ENCODE data around the gene BST2.

DNA sequence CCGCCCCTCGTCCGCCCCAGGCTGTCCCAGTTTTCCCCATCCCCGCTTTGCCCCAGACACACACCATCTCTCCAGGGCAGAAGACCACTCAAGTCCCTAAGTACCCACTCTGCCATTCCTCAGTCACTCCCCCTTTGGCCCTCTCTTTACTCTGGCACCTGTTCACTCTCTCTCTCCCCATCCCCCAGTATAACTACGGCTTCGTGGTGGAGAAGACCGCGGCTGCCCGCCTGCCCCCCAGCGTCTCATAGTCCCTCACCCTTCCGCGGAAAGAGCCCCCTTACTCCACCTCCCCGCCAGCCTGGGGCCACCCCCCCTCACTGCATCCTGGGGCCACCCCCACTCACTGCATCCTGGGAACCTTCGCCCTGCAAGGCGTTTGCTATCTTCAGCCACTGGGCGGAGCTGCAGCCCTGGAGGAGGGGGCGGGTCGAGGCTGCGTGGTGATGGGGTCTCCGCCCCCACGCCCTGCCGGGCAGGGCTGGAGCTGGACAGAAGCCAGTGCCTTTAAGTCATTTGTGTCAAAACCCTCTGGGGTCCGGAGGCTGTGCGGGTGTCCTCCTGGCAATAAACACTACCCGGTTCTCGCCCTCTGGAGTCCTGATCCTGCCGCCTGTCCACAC, 19.4 kb upstream of the BST2 start:
- no peak for TF ChIP-seq IRF2 (CRISPR knock-in tag; IDR thresholded peaks at IDR 0.05; ENCODE audit: borderline replicate concordance, low read depth)
- TF ChIP-seq, protein P1, sequence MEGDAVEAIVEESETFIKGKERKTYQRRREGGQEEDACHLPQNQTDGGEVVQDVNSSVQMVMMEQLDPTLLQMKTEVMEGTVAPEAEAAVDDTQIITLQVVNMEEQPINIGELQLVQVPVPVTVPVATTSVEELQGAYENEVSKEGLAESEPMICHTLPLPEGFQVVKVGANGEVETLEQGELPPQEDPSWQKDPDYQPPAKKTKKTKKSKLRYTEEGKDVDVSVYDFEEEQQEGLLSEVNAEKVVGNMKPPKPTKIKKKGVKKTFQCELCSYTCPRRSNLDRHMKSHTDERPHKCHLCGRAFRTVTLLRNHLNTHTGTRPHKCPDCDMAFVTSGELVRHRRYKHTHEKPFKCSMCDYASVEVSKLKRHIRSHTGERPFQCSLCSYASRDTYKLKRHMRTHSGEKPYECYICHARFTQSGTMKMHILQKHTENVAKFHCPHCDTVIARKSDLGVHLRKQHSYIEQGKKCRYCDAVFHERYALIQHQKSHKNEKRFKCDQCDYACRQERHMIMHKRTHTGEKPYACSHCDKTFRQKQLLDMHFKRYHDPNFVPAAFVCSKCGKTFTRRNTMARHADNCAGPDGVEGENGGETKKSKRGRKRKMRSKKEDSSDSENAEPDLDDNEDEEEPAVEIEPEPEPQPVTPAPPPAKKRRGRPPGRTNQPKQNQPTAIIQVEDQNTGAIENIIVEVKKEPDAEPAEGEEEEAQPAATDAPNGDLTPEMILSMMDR (IDR thresholded peaks at IDR 0.05): peak; percentile 51
- TF ChIP-seq SP1 (CRISPR knock-in tag; conservative IDR thresholded peaks at IDR 0.05): peak; percentile 85
- no peak for TF ChIP-seq NFE2L1 (CRISPR knock-in tag; IDR thresholded peaks at IDR 0.05)
- TF ChIP-seq, protein P2, sequence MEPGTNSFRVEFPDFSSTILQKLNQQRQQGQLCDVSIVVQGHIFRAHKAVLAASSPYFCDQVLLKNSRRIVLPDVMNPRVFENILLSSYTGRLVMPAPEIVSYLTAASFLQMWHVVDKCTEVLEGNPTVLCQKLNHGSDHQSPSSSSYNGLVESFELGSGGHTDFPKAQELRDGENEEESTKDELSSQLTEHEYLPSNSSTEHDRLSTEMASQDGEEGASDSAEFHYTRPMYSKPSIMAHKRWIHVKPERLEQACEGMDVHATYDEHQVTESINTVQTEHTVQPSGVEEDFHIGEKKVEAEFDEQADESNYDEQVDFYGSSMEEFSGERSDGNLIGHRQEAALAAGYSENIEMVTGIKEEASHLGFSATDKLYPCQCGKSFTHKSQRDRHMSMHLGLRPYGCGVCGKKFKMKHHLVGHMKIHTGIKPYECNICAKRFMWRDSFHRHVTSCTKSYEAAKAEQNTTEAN (CRISPR knock-in tag; IDR thresholded peaks at IDR 0.05): no peak
- TF ChIP-seq FOXK1 (CRISPR knock-in tag; IDR thresholded peaks at IDR 0.05): peak; percentile 19; the same call in 1 of the 2 replicates
- TF ChIP-seq, protein P3, sequence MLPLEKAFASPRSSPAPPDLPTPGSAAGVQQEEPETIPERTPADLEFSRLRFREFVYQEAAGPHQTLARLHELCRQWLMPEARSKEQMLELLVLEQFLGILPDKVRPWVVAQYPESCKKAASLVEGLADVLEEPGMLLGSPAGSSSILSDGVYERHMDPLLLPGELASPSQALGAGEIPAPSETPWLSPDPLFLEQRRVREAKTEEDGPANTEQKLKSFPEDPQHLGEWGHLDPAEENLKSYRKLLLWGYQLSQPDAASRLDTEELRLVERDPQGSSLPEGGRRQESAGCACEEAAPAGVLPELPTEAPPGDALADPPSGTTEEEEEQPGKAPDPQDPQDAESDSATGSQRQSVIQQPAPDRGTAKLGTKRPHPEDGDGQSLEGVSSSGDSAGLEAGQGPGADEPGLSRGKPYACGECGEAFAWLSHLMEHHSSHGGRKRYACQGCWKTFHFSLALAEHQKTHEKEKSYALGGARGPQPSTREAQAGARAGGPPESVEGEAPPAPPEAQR (CRISPR knock-in tag; IDR thresholded peaks at IDR 0.05): no peak
- TF ChIP-seq TCF7 (CRISPR knock-in tag; IDR thresholded peaks at IDR 0.05; ENCODE audit: low read depth): no peak
- no peak for TF ChIP-seq KAT7 (CRISPR knock-in tag; IDR thresholded peaks at IDR 0.05; ENCODE audit: borderline replicate concordance)
